Bronchial epithelial cell (primary cell): ENCODE data around the gene GNG12. TPM values are rescaled to one million over a fixed set of nuclear protein-coding genes. Genes with fewer than 3 reads are reported as not detected.

ENCODE experiments used
- DNase-seq: peaks from one replicate; pipeline ENCODE4 v3.0.0-alpha.2; 2010; ENCODE audit warnings: low read depth
- FAIRE-seq: peaks from 2 replicates; lab custom pipeline; 2011; peaks lifted over from hg19 to GRCh38; lab: Jason Lieb, UNC
- H3K27me3 ChIP-seq: 2 replicates; pipeline ENCODE4 v1.5.1; 2011; ENCODE audit warnings: low read length; ENCODE audit not compliant: control insufficient read depth, insufficient read depth
- H3K36me3 ChIP-seq: 2 replicates; pipeline ENCODE4 v1.5.1; 2011; ENCODE audit warnings: low read length; ENCODE audit not compliant: control insufficient read depth, insufficient read depth
- H3K4me3 ChIP-seq: 2 replicates; pipeline ENCODE4 v1.5.1; 2011; ENCODE audit warnings: mild to moderate bottlenecking, low read depth, low read length, control low read depth
- CTCF ChIP-seq: IDR thresholded peaks from 2 replicates; pipeline ENCODE4 v1.5.1; 2011; ENCODE audit warnings: mild to moderate bottlenecking, moderate library complexity, low read length, control low read depth, inconsistent platforms; ENCODE audit not compliant: insufficient read depth, severe bottlenecking
- total RNA-seq: library from RNA; depleted of rRNA; stranded (reverse); fragments of >200 nt; gene quantifications from 2 replicates; pipeline ENCODE4 v1.2.1, GENCODE V29; 2014

GNG12 gene
- total RNA-seq, 1 donor from 2014 or later, result 75.3 TPM

GRCh38 chr1:67723620-67724019, 109.6 kb downstream of the GNG12 start:
- TF ChIP-seq CTCF, result no peak
- Histone ChIP-seq H3K4me3 (no peak overlapping the region), H3K27me3 (no peaks in the 10 kb centered on the region), H3K36me3 (no peaks in the 10 kb centered on the region)
- DNase-seq (peak; percentile 96), FAIRE-seq (no peak)

- H3K36me3 ChIP-seq, result no peaks in the 10 kb centered on the region
- FAIRE-seq (no peak), DNase-seq (no peak)
- no peak for TF ChIP-seq CTCF
- no peaks in the 10 kb centered on the region for H3K27me3 ChIP-seq
- H3K4me3 ChIP-seq, result no peak overlapping the region
Observed at GRCh38 chr1:67723126-67723525, 110.1 kb downstream of the GNG12 start.

- no peak for FAIRE-seq
- no peak for DNase-seq
- Histone ChIP-seq H3K27me3 (no peaks in the 10 kb centered on the region), H3K36me3 (no peaks in the 10 kb centered on the region), H3K4me3 (no peak overlapping the region)
- no peak for TF ChIP-seq CTCF
Observed at GRCh38 chr1:67722292-67722944, 110.8 kb downstream of the GNG12 start.

GRCh38 chr1:67721650-67722291, 111.5 kb downstream of the GNG12 start:
- H3K27me3 ChIP-seq, result no peaks in the 10 kb centered on the region
- FAIRE-seq, result no peak
- no peak for TF ChIP-seq CTCF
- no peaks in the 10 kb centered on the region for H3K36me3 ChIP-seq
- no peak overlapping the region for H3K4me3 ChIP-seq
- DNase-seq, result no peak

DNA sequence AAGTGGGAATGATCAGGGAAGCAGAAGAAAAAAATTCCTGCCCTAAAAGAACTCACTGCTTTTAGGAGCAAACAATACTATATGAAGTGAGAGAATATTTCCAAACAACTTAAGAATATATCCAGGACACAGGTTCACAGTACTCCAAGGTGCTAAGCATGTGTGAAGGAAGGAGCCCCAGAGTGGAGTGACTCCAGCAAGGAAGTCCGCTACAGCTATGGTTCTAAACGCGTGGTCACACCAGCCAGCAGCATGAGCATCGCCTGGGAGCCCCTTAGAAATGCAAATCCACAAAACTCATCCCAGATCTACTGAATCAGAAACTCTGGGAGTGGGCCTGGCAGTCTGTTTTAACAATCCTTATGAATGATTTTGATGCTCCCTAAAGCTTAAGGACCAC, 112.2 kb downstream of the GNG12 start:
- no peak for TF ChIP-seq CTCF
- Histone ChIP-seq H3K36me3 (no peaks in the 10 kb centered on the region), H3K4me3 (no peak overlapping the region), H3K27me3 (no peaks in the 10 kb centered on the region)
- DNase-seq (no peak), FAIRE-seq (no peak)
